ENCODE measurements around the gene MCTP1.

Gene MCTP1

GRCh38 chr5:94711785-94712184, 573.1 kb downstream of the MCTP1 start:
- no peaks in the 10 kb centered on the region for H3K27me3 ChIP-seq (ENCODE audit: control insufficient read depth, low read length)
- H3K4me1 ChIP-seq (ENCODE audit: control insufficient read depth, low read length): no peaks in the 10 kb centered on the region
- peaks cover 11% of the 10 kb centered on the region for H3K36me3 ChIP-seq (ENCODE audit: control insufficient read depth, low read length)

DNA sequence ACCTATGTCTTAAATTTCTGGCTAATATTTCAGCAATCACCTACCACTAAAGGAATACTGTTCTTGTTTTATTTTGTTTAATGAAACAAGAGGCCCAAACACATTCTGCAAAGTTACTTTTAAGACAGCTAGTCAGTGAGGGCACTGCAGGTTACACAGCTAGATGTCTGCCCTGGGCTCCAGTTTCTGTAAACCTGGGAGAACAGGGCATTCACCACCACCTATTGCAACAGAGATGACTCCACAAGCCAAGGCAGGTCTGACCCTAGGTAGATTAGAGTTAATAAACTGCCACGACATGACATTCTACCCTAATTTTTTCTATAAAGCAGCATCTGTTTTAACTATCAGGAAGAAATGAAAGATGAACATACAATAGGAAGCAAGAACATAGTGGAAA, 575.6 kb downstream of the MCTP1 start:
- Histone ChIP-seq H3K9me3 (ENCODE audit: control insufficient read depth, insufficient read depth, low read length) (no peaks in the 10 kb centered on the region), H3K36me3 (ENCODE audit: control insufficient read depth, low read length) (peaks cover 11% of the 10 kb centered on the region), H3K4me3 (ENCODE audit: low read length) (no peak overlapping the region), H3K79me2 (ENCODE audit: control insufficient read depth, low read length) (no peaks in the 10 kb centered on the region), H3K4me2 (ENCODE audit: low read length) (no peak overlapping the region), H4K20me1 (ENCODE audit: control insufficient read depth, insufficient read depth, low read depth, low read length) (no peaks in the 10 kb centered on the region), H3K27ac (ENCODE audit: low read depth, low read length) (no peak overlapping the region), H3K4me1 (ENCODE audit: control insufficient read depth, low read length) (no peaks in the 10 kb centered on the region), H3F3A (ENCODE audit: control insufficient read depth, insufficient read depth) (no peaks in the 10 kb centered on the region), H3K27me3 (ENCODE audit: control insufficient read depth, low read length) (no peaks in the 10 kb centered on the region), H3K9me2 (replicated peaks; ENCODE audit: control insufficient read depth, low read length) (no peaks in the 10 kb centered on the region)
- TF ChIP-seq CTCF (IDR thresholded peaks at IDR 0.05; ENCODE audit: low read depth, low read length, poor library complexity, severe bottlenecking): no peak
- TF ChIP-seq EZH2phosphoT487 (IDR thresholded peaks at IDR 0.05; ENCODE audit: borderline replicate concordance, low read length): no peak

More at GRCh38 chr5:94711785-94712184, 573.1 kb downstream of the MCTP1 start:
- H4K20me1 ChIP-seq (ENCODE audit: control insufficient read depth, insufficient read depth, low read depth, low read length): no peaks in the 10 kb centered on the region
- H3K79me2 ChIP-seq (ENCODE audit: control insufficient read depth, low read length): no peaks in the 10 kb centered on the region
- no peaks in the 10 kb centered on the region for H3K9me3 ChIP-seq (ENCODE audit: control insufficient read depth, insufficient read depth, low read length)
- no peak overlapping the region for H3K4me2 ChIP-seq (ENCODE audit: low read length)
- no peak overlapping the region for H3K4me3 ChIP-seq (ENCODE audit: low read length)
- no peaks in the 10 kb centered on the region for H3K9me2 ChIP-seq (replicated peaks; ENCODE audit: control insufficient read depth, low read length)
- TF ChIP-seq EZH2phosphoT487 (IDR thresholded peaks at IDR 0.05; ENCODE audit: borderline replicate concordance, low read length) (no peak), CTCF (IDR thresholded peaks at IDR 0.05; ENCODE audit: low read depth, low read length, poor library complexity, severe bottlenecking) (no peak)
- no peak overlapping the region for H3K27ac ChIP-seq (ENCODE audit: low read depth, low read length)
- no peaks in the 10 kb centered on the region for H3F3A ChIP-seq (ENCODE audit: control insufficient read depth, insufficient read depth)

- Histone ChIP-seq H3K36me3 (ENCODE audit: control insufficient read depth, low read length) (peaks cover 11% of the 10 kb centered on the region), H3K4me2 (ENCODE audit: low read length) (no peak overlapping the region), H4K20me1 (ENCODE audit: control insufficient read depth, insufficient read depth, low read depth, low read length) (no peaks in the 10 kb centered on the region), H3F3A (ENCODE audit: control insufficient read depth, insufficient read depth) (no peaks in the 10 kb centered on the region), H3K4me1 (ENCODE audit: control insufficient read depth, low read length) (no peaks in the 10 kb centered on the region), H3K4me3 (ENCODE audit: low read length) (no peak overlapping the region), H3K27ac (ENCODE audit: low read depth, low read length) (no peak overlapping the region), H3K79me2 (ENCODE audit: control insufficient read depth, low read length) (no peaks in the 10 kb centered on the region), H3K9me3 (ENCODE audit: control insufficient read depth, insufficient read depth, low read length) (no peaks in the 10 kb centered on the region), H3K9me2 (replicated peaks; ENCODE audit: control insufficient read depth, low read length) (no peaks in the 10 kb centered on the region), H3K27me3 (ENCODE audit: control insufficient read depth, low read length) (no peaks in the 10 kb centered on the region)
- TF ChIP-seq CTCF (IDR thresholded peaks at IDR 0.05; ENCODE audit: low read depth, low read length, poor library complexity, severe bottlenecking): no peak
These were observed 577.5 kb downstream of the MCTP1 start for GRCh38 chr5:94707359-94707758.

GRCh38 chr5:94705427-94705826, 579.5 kb downstream of the MCTP1 start:
- no peaks in the 10 kb centered on the region for H4K20me1 ChIP-seq (ENCODE audit: control insufficient read depth, insufficient read depth, low read depth, low read length)
- H3K27ac ChIP-seq (ENCODE audit: low read depth, low read length): no peak overlapping the region
- no peaks in the 10 kb centered on the region for H3K27me3 ChIP-seq (ENCODE audit: control insufficient read depth, low read length)
- H3K4me2 ChIP-seq (ENCODE audit: low read length): no peak overlapping the region
- H3K79me2 ChIP-seq (ENCODE audit: control insufficient read depth, low read length): no peaks in the 10 kb centered on the region
- H3K36me3 ChIP-seq (ENCODE audit: control insufficient read depth, low read length): peaks cover 11% of the 10 kb centered on the region
- no peak overlapping the region for H3K4me3 ChIP-seq (ENCODE audit: low read length)
- H3K9me2 ChIP-seq (replicated peaks; ENCODE audit: control insufficient read depth, low read length): no peaks in the 10 kb centered on the region
- no peaks in the 10 kb centered on the region for H3F3A ChIP-seq (ENCODE audit: control insufficient read depth, insufficient read depth)
- H3K9me3 ChIP-seq (ENCODE audit: control insufficient read depth, insufficient read depth, low read length): no peaks in the 10 kb centered on the region
- no peak for TF ChIP-seq EZH2phosphoT487 (IDR thresholded peaks at IDR 0.05; ENCODE audit: borderline replicate concordance, low read length)
- no peaks in the 10 kb centered on the region for H3K4me1 ChIP-seq (ENCODE audit: control insufficient read depth, low read length)
